Non-pigmented ciliary epithelial cell (primary cell): Measurements from ENCODE around the gene FGGY.
A peak's percentile ranks its signal among the peaks of the same experiment; 100 is the strongest.
"Not testable (repeated sequence)": the region's sequence is repeated elsewhere in the genome, so short reads cannot be mapped to it uniquely, and the experiment has no call there.

Source experiments
- DNase-seq: peaks from one replicate; pipeline ENCODE4 v3.0.0-alpha.2; 2010; ENCODE audit warnings: low read depth

The FGGY gene

GRCh38 chr1:59545830-59546229, 248.9 kb downstream of the FGGY start:
- DNase-seq, result no peak

- DNase-seq, result no peak
These were observed 252.4 kb downstream of the FGGY start for GRCh38 chr1:59549066-59549837.

DNA sequence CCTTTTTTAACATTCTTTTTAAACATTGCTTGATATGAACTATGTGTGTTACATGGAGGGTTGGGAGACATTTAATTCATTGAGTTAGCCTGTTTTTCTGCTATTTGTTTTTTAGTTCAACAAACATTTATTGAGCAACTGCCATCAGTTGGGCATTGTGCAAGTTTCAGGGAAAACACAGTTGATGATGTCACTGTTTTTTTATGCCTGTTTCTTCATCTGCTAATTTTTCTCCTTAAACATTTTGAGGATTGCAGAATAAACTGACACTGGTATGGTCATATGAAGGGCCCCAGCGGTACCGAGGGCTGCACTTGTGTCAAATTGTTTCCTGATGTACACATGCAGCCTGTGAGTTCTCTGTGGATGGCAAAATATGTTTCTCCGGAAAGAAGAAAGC, 253.0 kb downstream of the FGGY start:
- DNase-seq, result no peak

DNA sequence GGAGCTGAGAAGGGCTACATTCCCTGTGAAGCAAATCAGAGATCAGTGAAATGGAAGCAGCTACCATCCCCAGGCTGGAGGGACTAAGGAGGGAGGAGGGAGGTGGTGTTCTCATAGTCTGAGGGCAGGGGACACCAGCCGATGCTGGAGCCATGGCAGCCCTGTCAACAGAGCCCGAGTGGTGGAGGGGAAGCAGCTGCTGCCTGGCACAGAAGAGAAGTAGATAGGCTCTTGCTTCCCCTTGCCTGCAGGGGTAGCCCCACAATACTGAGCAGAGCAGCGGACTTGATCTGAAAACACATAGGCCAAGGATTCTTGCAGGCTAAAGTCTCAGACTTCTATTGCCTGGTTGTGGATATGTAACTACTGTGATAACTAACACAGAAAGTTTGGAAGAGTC, 255.1 kb downstream of the FGGY start:
- DNase-seq, result no peak

- no peak for DNase-seq
These were observed 256.5 kb downstream of the FGGY start for GRCh38 chr1:59553371-59553770.

- DNase-seq, result no peak
These were observed 257.2 kb downstream of the FGGY start for GRCh38 chr1:59554011-59554663.

- DNase-seq, result no peak
These were observed 257.9 kb downstream of the FGGY start for GRCh38 chr1:59554752-59555151.

DNA sequence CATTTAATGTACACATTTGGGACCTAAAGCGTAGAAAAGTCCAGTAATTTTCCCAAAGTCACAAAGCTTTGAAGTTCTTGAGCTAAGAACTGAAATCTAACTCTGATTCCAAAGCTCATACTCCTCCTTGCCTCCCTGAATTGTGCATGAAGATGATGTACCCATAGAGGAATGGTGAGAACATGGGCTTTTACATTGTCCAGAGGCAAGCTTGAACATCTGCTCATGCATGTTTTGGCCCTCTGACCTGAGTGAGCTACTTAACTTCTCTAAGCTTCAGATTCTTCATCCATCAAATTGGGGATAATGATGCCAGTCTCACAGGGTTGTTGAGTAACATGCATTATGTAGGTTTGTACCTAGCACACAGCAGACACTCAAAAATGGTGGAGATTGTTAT, 259.5 kb downstream of the FGGY start:
- no peak for DNase-seq

DNA sequence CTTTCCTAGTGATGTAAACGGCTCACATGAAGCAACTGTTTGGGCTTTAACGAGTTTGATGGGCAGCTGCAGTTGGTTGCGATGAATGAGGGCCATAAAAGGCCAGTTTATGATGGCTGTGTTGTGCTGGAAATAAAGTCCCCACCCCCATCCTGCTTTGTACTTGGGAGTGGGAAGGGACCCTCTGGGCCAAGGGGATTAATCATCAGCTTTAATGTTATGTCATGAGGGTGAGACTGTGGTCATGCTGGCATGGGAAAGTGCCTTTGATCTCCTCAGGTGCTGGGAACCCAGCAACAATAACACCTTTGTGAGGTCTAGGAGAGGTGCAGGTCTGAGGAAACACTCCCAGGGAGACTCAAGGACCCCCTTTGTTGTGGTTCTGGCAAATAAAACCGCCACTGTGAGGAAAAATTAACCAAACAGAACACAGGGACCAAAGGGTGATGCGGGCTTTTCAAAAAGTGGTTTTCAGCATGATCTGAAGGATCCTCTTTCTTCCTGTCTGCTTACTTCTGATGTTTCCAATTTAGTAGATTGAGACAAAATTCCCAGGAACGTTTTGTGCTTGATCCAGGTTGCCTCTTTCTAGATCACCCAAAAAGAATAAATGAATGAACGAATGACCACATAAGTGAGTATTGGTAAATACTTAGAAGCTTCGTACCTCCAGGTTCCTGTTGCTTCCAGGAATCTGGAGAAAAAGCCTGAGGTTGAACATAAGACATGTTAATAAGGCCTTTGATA, 260.1 kb downstream of the FGGY start:
- no peak for DNase-seq

DNA sequence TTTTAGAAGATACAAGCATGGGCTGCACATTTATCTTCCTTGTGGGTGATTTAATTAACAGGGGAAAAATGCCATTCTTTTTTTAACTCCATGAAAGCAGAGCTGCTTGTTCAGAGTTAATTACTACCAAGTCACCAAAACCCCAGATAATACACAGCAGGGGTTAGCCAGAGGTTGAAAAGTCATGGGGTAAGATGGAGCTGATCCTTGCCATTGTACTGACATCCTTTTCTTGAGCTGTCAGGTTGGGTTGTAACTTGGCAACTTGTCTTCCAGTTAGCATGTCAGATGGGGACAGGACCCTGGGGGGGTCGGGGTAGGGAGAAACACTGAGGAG, 260.6 kb downstream of the FGGY start:
- no peak for DNase-seq

DNA sequence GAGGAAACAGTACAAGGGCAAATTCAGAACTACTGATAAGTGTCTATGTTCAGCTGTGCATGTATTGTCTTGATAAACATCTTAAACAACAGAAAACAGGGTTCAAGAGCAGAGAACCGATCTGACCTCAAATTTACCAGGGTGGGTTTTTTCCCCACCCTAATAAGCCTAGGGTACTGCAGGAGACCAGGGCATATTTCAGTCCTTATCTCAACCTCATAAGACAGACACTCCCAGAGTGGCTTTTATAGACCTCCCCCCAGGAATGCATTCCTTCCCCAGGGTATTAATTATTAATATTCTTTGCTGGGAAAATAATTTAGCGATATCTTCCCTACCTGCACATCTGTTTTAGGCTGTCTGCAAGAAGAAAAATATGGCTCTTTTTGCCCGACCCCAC, 261.7 kb downstream of the FGGY start:
- not testable (repeated sequence) for DNase-seq

DNA sequence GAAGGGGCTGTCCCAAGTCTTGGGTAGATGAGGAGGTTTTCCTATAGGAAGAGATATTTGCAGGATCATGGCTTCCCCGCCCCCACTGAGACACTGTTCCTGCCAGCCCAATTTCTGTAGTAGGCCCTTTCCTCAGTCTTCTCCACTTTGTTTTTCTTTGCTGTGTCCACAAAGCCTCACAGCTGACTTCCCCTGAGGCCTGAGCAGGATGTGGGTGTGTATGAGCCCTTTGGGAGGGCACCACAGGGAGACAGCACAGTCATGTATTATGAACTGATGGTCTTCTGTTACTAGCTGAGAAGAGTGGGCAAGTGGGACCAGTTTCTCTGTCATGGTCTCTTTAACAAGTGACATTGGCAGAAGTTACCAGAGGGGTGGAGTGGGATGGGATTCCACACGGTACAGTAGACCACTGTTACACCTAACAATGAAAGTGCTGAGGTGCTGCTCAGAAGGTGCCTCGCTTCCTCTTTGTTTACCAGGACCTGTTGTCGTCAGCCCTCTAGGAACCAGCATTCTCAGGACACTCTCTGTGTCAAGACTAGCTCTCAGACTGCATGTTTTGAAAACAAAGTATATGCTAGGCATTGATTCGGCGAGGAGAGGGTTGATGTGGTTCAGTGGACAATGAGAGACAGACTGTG, 264.0 kb downstream of the FGGY start:
- no peak for DNase-seq

DNA sequence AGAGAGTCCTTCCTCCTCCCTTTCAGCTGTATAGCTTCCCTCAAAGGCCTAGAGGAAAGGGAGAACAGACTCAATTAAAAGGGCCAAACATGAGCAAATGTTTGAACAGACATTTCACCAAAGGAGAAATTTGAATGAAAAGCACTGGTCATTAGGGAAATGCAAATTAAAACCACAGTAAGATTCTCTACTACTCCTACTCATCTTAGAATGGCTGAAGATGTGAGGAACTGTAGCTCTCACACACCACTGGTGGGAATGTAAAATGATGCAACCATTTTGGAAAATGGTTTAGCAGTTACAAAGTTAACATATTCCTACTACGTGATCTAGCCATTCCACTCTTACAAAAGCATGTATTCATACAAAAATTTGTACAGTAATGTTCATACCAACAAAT, 264.9 kb downstream of the FGGY start:
- no peak for DNase-seq

DNA sequence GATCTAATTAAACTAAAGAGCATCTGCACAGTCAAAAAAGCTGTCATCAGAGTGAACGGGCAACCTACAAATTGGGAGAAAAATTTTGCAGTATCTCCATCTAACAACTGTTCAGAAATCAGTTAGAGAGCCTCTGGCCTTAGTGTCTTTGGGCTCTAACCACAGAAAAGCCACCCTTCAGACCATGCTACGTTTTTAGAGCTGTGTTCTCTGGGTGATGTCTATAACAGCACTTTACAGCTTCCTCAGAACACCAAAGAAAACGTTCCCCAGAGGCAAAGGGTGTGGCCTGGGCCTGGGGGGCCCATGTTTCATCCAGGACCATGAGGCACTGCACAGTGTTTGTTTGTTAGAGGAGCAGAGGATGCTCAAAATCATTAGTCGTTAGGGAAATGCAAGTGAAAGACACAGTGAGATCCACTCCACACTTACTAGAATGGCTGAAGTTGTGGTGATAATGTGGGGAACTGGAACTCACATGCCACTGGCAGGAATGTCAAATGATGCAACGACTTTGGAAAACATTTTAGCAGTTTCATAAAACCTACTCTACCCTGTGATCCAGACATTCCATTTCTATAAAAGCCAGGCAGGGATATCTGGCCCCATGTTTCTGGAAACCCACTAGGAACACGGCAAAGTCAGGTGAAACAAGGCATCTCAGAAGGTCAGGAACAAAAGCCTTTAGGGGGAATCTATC, 267.4 kb downstream of the FGGY start:
- DNase-seq, result no peak

DNA sequence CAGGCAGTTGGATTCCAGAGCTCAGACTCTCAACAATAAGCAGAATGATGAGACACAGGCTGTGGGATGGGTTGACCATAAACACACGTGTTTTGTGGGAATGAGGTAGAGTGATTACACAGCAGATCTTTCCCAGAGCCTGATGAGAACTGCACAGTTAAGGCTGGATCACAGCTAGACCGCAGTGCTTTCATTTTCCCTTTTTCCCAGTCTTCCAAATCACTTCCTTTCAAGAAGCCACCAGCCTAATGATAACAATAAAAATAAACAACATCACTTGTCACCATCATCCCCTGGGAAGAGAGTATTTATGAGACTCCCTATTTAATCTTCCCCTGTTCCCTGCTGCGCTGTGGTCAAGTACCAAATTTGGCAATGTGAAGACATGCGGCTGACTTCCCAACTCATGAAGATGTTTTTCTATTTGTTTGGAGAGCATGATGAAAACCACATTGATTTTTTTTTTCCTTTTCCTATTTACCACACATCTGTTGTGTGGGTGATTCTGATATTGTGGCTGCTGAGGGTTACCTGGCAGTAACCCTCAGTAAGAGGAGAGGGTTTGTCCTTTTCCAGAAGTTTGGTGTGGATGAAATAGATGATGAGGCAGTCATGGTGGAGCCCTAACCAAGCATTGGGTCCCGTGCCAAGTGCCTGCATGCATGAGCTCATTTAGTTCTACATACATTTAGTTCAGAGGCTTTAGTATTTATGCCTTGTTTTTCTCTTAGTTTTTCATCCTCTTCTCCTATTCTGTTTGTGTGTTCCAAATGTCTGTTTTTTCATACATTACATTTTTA, 268.9 kb downstream of the FGGY start:
- DNase-seq, result peak; percentile 52

DNA sequence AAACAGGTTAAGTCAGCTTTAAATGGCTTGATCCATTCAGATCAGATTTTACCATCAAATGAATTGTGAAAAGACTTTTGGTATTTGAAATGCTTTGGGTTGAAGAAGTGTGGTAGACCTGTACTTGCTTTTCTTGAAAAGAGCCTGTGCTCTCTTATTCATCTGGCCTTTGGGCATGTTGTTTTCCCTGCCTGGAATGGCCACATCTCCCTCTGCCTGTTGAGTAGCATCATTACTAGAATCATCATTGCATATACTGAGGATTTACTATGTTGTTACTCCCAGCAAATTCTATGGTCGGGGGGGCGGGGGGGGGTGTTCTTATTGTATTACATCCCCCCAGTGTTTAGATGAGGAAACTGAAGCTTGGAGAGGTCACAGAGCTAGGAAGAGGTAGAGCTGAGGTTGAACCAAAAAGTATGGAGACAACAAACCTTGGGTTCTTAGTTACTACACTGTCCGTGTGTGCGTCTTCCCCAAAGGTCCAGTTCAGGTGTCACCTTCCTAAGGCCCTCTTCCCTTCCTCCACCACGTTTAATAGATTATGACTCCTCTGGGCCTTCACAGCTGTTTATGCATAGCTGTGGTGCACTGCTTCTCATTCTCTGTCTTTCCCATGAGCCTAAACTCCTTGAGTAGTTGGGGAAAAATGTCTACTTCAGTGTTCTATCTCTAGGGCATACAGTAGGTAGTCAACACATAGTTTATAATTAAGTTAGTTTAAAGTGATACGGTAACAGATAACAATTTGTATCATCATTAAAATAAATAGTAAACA, 271.5 kb downstream of the FGGY start:
- no peak for DNase-seq

GRCh38 chr1:59569198-59569597, 272.3 kb downstream of the FGGY start:
- no peak for DNase-seq

DNA sequence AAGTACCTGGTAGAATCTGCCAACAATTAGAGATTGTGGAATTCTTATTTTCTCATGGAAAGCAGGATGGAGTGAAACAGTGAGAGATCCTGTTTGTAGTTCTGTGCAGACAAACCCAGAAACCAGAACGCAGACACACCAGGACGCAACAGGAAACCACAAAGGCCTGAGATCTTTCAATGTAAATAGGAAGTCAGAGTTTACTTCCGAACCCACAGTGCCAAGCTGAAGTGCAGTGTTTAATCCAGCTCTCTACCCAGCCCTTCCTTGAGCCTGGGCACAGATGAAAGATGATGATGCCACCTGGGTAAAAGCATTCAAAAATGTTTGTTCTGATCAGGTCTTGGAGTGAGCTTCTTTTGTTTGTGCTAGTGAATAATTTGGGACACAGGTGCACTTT, 273.6 kb downstream of the FGGY start:
- no peak for DNase-seq

GRCh38 chr1:59574085-59574484, 277.2 kb downstream of the FGGY start:
- no peak for DNase-seq

DNA sequence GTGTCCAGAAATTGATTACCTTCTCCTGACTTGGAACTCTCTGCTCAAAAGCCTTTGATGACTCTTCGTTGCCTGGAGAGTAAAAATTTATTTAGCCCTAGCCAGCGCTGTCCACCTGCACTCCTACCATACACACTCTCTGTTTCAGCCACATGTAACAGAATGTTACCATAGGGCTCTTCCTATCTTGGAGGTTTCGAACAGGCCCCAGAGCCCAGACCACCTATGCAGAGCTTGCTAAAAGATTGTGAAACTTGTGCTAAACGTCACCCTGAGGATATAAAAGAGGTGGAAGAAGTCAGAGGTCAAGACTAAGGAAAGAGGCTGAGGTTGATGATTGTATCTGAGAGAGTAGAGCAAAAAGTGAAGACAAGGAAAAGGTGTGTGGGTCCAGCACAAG, 280.9 kb downstream of the FGGY start:
- no peak for DNase-seq

DNA sequence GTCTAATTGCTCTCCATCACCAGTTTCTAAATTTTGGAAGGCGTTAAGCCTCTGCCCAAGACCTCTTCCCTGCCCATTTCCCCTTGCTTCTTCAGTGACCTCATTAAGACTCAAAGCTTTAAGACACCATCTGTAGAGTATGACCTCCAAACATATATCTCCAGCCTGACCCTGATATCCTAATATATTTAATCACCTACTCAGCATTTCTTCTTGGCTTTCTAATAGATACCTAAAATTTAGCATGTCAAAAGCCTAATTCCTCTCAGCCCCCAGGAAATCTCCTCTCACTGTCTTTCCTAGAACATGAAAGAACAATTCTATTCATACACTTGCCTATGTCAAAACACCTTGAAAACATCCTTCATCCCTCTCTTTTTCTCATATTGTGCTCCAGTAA, 282.3 kb downstream of the FGGY start:
- no peak for DNase-seq
